HG03025 (cell line): ENCODE measurements around the gene PLXNA2.

ENCODE experiments used
- ATAC-seq: cut with Tn5 transposase; IDR thresholded peaks from one replicate; pipeline ENCODE4 v1.9.1; 2021; ENCODE audit warnings: mild to moderate bottlenecking, moderate library complexity; ENCODE audit not compliant: unreplicated experiment, low FRiP score

Gene PLXNA2

DNA sequence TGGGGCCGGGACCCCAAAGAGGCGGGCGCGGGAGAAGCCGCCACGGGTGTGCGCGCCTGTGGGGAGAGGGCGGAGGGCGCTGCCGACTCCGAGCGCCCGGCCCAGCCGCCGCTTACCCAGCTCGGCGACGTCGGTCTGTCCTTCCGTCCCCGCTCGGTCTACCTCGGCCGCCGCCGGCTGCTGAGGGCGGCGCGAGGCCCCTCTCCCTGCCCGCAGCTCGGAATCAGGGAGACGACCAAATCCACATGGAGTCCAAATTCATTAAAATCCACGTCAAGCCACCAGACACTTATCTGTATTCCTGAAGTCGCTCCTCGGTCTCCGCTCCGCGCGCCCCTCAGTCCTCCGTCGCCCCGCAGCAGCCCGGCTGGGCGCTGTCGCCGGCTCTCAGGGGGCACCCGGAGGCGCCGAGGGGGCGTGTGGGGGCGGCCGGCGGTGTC lies 637 bp downstream of the PLXNA2 start:
- ATAC-seq: no peak

GRCh38 chr1:208242941-208243526 lies 1.1 kb downstream of the PLXNA2 start:
- ATAC-seq: no peak

DNA sequence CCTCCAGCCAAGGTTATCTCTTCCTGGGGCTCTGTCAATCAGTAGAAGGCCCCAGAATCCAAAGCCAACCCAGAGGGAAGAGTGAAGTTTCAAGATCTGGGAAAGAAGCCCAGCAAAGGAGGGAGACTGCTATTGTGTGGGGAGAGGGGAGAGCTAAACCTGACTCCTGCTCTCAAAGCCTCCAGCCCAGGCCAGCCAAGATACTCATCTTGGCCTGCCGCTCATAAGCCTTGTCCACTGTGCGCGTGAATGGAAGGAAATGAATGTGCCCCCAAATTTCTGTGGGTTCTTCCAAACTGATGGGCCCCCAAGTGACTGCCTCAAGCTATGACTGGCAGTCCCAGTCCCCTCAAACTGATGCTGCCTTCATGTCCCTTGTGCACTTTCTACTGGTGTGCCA lies 2.0 kb downstream of the PLXNA2 start:
- ATAC-seq: no peak

- no peak for ATAC-seq
These were observed 2.7 kb downstream of the PLXNA2 start for GRCh38 chr1:208241512-208241911.

DNA sequence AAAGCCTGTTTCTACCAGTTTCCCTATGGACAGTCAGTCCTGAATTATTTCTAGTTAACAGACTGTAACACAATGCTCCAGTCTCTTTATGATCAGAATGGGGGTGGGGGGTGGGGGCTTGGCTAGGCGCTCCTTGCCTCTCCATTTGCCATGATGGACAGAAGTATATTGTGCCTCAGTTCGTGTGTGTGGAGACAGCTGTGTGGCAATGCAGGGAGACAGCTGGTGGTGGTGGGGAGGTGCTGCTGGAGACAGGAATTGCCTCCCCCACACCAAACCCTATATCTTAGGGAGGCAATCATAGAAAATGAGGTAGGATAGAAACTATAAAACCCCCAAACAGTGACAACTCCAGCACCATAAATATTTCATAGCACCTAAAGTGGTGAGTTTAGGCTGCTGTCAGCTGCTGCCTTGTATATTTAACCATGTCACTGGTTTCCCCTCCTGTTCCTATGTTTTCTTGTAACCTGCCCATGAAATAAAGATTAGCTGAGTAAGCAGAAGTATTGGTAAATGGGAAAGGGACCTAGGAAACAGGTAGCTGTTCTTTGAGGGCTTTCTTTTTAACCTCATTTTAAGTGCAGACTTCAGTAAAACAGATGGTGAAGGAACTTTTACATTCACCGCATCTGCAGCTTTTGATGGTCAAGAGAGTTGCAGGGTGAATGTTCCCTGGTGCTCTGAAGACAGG lies 3.4 kb downstream of the PLXNA2 start:
- ATAC-seq: no peak

GRCh38 chr1:208239473-208240381 lies 4.5 kb downstream of the PLXNA2 start:
- ATAC-seq: no peak

GRCh38 chr1:208238710-208239472 lies 5.3 kb downstream of the PLXNA2 start:
- ATAC-seq: no peak

- ATAC-seq: no peak
These were observed 6.9 kb downstream of the PLXNA2 start for GRCh38 chr1:208237241-208237640.

DNA sequence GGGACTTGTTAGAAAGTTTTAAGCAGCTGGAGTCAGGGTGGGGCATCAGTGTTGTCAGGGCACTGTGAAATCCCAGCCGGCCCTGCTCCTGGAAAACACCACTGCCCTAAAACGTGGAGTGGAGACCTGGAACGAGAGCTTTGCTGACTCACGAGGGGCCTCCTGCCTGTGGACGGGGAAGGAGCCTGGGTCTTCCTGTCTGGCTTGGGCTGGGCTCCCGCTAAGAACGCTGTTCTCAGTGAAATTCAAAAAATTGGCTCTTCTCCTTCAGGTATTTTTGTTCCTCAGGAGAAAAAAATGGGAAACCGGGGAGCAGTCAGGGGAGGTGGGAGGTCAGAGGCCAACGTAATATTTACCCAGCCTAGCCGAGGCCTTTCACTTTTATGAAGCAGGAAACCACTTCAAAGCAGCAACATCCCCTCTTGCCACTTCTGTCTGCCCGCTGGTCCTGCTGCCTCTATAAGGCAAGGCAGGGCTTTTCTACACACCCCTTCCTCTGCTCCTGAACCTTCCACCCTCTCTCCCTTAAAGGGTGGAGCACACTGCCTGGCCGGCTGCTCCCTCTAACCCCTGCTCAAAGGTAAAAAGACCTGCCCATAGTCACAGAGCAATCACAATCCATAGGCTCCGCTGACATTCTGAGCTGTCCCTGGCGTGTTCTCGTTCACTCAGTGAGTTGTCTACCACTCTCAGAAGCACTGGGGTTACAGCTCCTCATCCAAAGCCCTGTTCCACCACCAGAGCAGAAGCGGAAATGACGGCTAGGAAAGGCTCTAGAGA lies 8.0 kb downstream of the PLXNA2 start:
- no peak for ATAC-seq

DNA sequence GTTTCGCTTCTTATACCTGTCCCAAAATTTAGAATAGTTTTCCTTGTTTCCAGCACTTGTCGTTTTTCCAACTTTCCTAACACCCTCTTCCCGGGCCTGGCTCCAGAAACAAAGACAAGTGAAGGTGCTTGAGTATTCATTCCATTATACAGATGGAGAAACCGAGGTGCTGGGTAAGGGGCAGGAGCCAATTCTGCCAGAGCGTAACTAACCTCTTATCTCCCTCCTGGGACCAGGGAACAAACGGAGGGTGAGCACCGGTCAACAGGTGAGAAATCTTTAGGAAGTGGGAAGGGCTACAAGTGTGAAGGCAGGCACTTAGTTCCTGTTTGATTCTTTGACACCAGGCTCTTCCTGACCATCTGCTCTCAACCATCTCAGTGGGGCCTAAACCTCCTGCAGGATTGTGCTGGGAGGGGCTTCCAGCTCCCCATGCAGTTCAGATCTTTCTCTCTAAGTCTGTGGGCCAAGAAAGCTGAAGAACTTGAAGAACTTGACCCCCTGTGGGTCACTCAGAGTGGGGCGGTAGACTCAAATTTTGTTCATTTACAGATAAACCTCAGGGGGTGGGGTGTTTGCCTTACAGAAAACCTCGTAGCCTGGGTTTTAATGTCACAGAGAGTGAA lies 8.7 kb downstream of the PLXNA2 start:
- no peak for ATAC-seq

DNA sequence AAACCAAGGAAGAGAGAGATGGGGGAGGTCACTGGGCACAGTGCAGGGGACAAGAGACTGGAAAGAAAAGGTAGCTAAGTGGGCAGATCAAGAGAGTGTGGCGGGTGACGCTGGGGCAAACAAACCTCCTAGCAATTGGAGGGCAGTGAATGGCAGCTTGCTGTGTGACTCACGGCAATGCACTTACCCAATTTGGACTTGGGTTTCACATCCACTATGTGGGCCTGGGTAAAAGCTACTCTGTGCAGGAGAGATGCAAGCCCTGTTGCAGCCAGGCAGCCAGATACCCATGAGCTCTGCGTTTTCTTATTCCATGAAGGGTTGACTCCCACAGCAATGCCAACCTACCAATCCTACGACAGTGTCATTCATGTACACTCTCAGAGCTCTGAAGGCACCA lies 9.5 kb downstream of the PLXNA2 start:
- ATAC-seq: no peak

GRCh38 chr1:208233978-208234377 lies 10.2 kb downstream of the PLXNA2 start:
- ATAC-seq: no peak

- no peak for ATAC-seq
These were observed 10.6 kb downstream of the PLXNA2 start for GRCh38 chr1:208233546-208233945.

DNA sequence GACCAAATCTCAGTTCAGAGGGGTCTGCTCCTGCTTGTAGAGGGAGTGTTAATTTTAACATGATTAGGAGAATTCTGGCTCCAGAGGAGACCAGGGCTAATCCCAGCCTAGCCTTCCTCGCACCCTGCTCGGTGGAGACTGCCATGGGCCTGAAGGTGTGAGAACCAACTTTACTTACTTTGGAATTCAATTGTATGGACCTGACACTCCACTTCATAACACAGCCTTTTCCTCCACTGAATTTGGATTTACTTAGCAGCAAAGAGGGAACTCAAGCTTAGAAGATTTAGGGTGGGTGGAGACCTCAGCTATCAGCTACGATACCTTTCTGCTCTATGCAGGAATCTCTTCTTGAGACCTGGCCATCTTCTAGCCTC lies 11.5 kb downstream of the PLXNA2 start:
- ATAC-seq: no peak

DNA sequence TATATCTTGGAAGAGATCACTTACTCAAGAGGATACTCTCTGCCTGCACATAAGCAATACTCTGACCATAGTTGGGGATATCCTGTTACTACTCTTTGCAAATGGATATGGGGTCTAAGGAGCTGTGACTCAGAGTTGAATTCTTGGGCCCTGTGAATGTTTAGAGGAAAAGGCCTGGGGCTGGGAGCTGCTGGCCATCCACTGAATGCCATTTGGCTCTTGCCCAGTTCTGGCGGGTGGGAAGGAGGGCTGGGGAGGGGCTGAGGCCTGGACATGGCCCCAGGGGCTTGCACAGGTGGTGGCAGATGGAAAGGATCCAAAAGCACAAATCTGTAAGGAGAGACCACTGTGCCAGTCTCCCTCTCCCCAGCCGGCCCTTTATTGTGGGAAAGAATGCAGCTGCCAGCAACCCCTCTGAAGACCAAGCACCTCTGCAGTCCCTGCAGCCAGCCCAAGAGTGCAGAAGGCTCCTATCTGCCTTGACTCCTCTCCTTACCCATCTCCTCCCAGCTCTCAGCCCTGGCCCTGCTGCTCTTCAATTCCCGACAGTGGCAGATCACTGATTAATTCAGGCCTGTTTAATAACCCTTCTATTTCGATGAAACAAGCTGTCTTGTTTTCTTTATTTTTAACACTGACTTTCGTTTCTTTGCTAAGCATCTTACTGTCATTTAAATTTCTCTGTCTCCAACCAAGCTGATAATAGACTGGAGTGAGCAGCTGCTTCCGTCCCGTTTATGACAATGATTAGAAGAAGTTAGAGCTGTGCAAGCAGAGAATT lies 12.1 kb downstream of the PLXNA2 start:
- ATAC-seq: no peak

DNA sequence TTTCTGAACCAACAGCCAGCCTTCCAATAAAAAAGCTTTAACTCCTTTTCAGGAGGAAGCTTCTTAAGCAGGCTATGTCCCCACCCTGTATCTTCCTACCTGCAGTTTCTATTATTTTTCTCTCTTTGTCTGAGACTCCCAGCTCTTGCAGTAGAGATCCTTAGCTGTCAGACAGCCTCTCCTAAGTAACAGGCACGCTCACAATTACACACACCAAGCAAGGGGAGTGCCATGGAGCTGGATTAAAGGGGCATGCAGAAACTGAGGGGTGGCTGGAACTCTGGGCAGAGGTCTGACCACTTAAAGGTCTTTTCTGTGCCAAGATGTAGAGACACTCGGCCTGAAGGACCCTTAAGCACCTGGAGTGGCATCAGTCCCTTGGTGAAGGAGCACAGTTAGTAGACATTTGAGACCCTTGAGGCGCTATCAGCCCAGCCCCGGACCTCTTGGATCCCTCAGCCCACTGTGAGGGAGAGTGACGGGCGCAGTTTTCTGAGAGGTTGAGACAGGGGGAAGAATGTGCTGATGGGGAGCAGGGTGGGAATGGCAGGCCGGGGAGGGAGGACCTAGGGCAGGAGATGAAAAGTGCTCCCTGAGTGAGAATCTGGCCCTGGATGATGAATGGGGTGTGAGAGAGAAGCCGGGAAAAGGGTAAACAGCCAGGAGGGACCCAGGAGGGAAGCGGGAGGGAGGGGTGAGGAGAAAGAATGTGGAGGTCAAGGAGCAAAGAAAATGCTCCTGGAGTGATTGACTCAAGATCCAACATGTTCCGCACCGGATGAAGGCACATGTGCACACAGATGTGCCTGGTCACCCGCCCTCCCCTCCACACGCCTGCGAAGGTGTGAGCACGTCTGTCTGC lies 13.3 kb downstream of the PLXNA2 start:
- ATAC-seq: no peak

- ATAC-seq: no peak
These were observed 15.6 kb downstream of the PLXNA2 start for GRCh38 chr1:208228550-208228949.

- ATAC-seq: no peak
These were observed 16.2 kb downstream of the PLXNA2 start for GRCh38 chr1:208228026-208228425.
